ENCODE results near the gene TAGAP.

Gene TAGAP

GRCh38 chr6:159071843-159072769, 27.3 kb upstream of the TAGAP start:
- DNase-seq: no peak

DNA sequence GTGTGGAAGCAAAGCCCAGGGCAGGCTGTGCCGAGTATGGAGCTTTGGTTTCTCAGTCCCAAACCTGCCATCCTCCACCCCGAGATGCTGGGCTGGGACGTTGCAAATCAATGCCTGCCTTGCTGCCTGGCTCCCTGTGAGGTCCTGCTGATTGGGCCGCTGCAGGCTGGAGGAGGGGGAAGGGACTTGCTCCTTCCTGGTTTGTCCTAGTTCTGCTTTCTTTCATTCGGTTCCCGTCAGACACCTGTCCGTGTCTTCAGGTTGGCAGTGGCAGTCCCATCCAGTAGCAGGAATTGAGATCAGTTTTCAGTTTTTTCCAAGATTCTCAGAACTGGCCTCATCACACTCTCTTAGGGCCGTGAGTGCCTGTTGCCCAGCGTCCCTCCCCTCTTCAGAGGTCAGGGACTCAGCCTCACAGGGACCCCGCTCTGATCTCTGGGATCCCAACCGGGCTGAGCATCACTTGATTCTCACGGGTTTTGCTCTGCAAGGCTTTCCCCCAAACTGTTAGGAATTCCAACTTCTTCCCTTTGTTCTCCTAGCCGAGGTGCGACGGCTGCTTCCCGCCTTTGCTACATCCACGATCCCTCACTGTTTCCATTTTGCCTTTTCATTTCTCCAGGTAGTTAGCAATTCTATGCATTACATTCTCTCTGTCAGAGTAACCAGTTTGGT, 24.2 kb upstream of the TAGAP start:
- no peak for DNase-seq

GRCh38 chr6:159067334-159067733, 22.5 kb upstream of the TAGAP start:
- no peak for DNase-seq

DNA sequence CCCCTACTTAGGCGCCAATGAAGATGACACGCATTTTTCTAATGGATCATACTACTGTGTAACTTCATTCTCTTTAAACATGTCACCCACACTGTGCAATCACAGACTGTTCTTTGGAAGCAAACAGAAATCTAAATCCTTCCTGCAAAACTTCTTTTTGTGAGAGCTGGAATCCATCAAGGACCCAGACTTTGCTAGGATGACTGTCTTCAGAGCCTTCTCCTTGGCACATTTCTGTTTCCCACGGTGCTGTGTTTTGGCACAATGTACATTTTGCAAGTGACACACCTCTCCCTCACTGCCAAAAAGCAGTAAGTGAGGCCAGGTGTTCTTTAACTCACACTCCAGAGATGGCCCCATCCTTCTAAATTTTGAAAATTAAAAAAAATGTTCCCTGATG, 21.7 kb upstream of the TAGAP start:
- no peak for DNase-seq

DNA sequence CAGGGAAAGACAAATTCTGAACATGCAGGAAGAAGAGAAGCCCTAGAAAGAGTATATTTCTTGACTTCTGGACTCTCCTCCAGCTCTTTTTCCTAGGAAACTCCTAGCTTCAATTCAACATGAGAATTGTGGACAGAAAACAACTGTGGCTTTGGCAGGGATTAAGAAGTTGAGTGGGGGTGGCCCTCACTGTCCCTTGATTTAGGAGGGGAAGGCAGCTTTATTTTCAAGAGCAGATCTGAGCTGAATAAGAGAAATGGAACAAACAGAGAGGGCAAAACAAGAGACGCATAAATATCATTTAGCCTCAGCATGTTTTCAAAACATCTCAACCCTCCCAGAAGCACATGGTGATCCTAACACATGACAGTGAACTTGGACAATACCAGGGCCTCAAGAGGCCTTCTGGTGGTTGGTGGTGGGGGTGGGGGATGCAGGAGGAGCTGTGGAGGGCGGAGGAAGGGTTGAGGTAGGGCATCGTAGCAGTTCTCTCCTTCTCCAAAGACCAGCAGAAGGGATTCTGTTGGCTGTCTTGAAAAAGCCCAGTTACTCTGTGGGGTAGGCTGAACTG, 21.1 kb upstream of the TAGAP start:
- DNase-seq: no peak

DNA sequence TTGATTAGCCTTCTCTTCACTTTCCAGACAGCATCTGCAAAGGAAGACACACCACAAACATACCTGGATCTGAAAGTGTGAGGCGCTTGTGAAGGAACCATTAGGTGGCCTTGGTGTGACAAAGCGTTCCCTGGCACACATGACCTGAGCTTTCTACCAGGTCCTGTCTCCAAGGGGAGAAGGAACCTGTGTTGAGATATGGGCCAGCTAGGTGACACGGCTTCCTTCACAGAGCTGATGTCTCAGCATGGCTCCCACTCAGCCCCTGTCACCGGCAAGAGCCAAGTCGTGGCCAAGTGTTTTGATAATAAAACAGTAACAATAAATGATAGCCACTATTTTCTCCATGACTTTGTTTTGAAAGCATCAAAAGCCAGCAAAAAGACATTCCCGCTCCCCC, 20.3 kb upstream of the TAGAP start:
- no peak for DNase-seq

GRCh38 chr6:159064477-159064876, 19.7 kb upstream of the TAGAP start:
- no peak for DNase-seq

DNA sequence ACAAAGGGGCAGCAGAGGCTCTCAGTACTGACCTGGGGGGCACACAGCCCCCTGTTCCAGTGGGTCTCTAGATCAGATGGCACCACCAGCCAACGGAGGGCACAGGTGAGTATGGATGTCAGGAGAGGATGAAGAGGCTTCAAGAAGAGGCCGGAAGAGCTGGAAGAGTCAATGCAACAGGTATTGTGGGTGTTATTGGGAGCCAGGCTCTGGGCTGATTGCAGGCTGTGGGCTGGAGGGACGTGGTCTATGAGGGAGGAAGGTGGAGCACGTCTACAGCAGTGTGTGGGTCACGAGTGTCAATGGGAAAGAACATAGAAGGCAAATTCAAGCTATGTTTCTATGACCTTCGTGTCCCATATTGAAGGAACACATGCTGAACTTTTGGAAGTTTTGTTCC, 18.8 kb upstream of the TAGAP start:
- no peak for DNase-seq

DNA sequence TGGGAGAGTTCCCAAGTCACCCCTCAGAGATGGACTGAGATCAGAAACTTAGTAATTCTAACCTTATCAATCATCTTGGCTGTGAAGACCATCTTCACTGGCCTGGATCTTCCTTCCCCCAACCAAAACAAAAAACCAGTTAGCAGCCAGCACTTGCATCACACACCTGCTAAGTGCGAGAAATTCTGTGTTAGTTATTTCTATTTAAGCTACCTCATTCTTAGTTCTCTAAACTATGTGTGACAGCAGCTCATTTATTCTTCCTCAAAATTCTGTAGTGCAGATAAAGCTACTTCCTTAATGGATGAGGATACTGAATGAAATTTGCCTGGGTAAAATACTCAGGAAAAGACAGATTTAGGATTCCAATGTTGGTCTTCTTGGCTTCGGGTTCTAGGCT, 18.2 kb upstream of the TAGAP start:
- DNase-seq: no peak

- no peak for DNase-seq
Measured at GRCh38 chr6:159062564-159062945, 17.8 kb upstream of the TAGAP start.

GRCh38 chr6:159061805-159062563, 17.2 kb upstream of the TAGAP start:
- no peak for DNase-seq

- DNase-seq: no peak
Measured at GRCh38 chr6:159061146-159061545, 16.4 kb upstream of the TAGAP start.

DNA sequence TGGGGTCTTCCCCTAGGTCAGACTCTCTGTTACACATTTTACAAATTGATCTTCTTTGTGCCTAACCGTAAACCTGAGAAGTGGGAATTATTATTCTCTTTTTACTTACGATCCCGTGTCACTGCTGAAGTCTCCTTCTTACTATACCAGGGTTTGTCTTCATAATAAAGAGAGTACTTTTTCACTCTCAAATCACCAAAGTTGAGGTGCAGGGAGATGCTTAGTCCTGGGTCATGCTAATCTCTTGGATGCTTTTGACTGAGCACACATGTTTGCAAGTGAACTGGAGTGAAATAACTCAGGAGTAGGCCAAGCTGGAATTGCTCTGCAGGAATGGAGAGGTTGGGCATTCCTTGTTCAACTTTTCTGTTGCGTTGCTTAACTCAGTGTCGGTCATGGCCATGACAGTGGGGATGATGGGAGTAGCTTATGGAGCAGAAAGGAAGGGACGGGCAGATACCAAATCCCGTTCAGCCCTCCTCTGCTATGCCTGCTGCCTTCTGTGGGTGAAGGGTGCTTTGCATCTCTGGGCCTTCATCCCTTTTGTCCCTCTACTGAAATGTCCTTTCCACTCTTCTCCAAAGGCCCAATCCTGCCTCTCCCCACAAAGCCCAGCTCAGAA, 15.2 kb upstream of the TAGAP start:
- DNase-seq: no peak

- no peak for DNase-seq
Measured at GRCh38 chr6:159059141-159059540, 14.3 kb upstream of the TAGAP start.

DNA sequence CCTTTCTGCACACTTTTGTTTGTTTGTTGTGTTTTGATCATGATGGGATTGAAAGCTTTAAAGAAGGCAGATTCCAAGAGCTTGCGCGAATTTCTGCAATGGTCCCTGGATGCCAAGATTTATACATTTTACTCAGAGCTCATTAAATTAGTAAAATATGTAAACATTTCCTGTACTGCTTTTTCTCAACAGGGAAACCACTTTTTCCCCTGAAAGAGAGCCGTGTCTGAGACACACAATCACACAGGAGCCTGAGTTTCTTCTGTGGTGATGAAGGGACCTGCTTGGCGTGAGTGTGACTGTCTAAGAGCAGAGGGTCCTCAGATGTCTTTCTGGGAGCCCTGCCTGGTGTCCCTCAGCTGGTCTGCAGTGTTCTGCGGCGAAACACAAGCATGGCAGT, 12.1 kb upstream of the TAGAP start:
- no peak for DNase-seq

DNA sequence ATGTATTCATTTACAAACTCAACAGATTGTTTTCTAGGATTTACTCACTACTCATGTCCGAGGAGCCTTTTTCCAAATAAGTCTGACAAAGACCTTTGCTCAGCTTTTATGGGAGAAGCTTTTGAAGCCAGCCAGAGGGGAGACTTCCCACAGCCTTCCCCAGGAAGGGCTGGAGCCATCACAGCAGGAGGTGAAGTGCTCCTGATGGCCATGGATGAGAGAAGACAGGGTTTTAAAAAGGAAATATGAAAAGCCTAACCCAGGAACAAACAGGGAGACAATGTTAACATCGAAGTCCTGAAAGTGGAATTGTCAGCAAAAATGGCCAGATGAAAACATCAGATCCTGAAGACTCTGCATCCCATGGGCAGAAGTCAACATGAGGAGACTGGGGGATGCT, 11.6 kb upstream of the TAGAP start:
- DNase-seq: no peak

GRCh38 chr6:159056003-159056402, 11.2 kb upstream of the TAGAP start:
- no peak for DNase-seq

- DNase-seq: no peak
Measured at GRCh38 chr6:159053781-159054398, 9.1 kb upstream of the TAGAP start.

- DNase-seq: no peak
Measured at GRCh38 chr6:159052720-159053119, 7.9 kb upstream of the TAGAP start.

- DNase-seq: no peak
Measured at GRCh38 chr6:159047891-159048685, 3.3 kb upstream of the TAGAP start.

DNA sequence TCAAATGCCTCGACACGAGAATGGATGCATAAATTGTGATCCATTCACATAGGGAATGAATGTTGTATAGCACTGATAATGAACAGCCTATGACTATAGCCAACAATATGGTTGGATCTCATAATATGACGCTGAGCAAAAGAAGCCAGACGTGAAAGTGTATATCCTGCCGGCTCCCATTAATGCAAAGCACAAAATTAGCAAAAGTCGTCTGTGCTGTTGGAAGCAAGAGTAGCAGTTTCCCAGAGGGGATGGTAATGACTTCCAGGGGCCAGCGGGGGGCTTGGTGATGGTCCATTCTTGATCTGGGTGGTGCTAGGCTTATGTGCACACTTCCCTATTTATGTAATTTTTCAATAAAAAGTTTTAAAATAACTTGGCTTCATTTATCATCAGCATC, 1.0 kb upstream of the TAGAP start:
- DNase-seq: no peak

- no peak for DNase-seq
Measured at GRCh38 chr6:159043947-159044346, 844 bp downstream of the TAGAP start.
